HG02852 (cell line): Measurements from ENCODE around the gene TIGD1.
A peak's percentile ranks its signal among the peaks of the same experiment; 100 is the strongest.

Experiments used
- ATAC-seq: cut with Tn5 transposase; IDR thresholded peaks from one replicate; pipeline ENCODE4 v1.9.1; 2021; ENCODE audit warnings: mild to moderate bottlenecking, moderate library complexity; ENCODE audit not compliant: unreplicated experiment

Gene TIGD1

GRCh38 chr2:232550354-232551249 lies at the start of gene TIGD1, which contains the start of gene EIF4E2:
Gene TIGD1, minus strand, starts transcription at chr2:232550557. Its CDS starts 675 bp downstream, at chr2:232549882.
Gene EIF4E2, plus strand, starts transcription at chr2:232550689. Its CDS starts 36 bp downstream, at chr2:232550725.
- ATAC-seq, result peak; percentile 93

DNA sequence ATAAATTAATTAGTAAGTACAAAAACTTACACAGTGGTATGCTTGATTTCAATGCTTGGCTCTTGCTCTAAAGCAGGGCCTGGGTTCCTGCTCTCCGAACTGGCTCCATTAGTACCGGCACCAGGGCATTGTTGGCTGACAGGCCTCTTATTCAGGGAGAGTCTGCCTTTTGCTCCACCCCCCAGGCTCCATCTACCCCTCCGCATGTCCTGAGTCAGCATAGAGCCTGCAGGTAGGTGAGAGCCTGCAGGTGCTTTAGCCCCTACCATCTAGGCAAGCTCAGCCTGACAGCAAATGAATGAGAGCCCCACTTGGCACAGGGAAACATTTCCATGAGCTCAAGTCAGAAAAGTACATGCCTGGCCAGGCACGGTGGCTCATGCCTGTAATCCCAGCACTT lies 47.9 kb upstream of the TIGD1 start:
- no peak for ATAC-seq

DNA sequence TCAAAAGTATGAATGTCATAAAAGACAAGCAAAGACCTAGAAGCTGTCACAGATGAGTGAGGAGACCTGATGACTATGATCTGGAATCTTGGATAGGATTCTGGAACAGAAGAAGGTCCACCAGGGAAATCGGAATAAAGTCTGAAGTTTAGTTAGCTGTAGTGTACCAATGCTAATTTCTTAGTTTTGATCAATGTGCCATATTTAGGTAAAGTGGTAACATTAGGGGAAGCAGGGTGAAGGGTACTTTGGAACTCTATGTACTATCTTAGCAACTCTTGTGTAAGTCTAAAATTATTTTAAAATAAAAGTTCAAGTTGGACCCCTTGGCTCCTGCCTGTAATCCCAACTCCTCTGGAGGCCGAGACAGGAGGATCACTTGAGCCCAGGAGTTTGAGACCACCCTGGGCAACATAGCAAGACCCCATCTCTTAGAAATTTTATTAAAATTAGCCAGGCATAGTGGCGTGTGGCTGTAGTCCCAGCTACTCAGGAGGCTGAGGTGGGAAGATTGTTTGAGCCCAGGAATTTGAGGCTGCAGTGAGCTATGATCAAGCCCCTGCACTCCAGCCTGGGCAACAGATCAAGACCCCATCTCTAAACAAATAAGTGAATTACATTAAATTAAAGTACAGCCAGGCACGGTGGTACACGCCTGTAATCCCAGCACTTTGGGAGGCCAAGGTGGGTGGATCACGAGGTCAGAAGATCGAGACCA lies 47.2 kb upstream of the TIGD1 start:
- no peak for ATAC-seq

DNA sequence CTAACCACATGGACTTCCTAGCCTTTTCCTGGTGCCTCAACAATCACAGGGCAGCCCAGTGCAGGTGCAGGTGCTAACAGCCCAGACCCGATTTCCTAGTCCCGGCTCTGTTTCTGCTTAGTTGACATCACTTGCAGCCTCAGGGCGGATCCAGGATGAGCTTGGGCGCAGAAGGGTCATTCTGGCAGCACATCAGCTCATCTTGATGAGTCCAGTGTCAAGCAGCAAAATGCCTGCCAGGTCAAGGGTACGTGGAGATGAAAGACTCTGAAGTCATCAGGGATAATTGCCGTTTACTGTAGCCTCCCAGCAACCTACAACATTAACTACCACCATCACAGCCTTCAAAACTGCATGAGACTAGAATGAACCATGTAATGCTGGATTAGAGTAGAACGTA lies 43.6 kb upstream of the TIGD1 start:
- no peak for ATAC-seq

- no peak for ATAC-seq
Measured at GRCh38 chr2:232592772-232593395, 42.5 kb upstream of the TIGD1 start.

DNA sequence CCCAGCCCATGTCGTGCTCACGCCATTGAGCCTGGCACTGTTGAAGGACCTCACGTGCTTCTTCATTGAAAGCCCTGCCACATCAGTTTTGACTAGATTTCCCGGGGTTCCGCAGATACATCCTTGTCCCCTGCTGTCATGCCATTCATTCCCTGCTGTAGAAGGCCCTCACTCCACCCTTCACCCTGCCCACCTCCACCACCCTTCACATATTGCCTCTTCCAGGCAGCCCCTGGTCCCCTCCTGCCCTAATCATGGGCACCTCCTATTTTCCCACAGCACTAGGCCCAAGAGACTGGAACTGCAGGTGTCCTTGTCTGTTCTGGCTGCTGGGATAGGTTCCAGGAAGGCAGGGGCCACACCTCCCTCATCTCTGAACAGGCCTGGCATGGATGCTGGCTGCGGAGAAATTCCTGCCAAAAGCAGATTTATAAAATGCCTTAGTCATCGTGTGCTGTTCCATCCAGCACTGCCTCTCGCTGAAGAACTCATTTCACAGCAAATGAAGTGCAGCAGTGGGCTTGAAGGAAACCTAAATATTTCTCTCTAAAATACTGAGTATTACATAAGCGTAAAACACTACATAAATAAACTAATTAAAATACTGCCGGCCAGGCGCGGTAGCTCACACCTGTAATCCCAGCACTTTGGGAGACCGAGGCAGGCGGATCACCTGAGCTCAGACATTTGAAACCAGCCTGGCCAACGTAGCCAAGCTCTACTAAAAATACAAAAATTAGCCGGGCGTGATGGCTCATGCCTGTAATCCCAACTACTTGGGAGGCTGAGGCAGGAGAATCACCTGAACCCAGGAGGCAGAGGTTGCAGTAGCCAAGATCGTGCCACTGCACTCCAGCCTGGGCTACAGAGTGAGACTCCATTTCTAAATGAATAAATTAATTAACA lies 38.6 kb upstream of the TIGD1 start:
- no peak for ATAC-seq

DNA sequence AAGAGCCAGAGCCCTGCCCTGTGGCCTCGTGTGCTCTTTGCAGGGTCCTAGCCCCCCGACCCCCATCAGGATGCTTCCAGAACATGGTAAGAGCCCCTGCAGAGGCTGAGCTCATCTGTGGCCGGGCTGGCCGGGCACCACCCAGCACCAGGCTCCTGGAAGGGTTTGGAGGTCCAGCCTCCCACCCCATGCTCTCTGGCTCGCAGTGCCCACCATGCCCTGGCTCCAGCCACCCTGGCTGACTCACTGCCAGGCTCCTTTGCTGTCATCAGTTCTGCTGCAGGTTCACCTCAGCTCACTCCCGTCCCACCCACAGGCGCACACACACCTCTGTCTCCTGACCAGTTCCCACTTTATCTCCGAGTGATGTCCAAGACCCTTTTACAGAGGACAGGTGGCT lies 37.7 kb upstream of the TIGD1 start:
- no peak for ATAC-seq

DNA sequence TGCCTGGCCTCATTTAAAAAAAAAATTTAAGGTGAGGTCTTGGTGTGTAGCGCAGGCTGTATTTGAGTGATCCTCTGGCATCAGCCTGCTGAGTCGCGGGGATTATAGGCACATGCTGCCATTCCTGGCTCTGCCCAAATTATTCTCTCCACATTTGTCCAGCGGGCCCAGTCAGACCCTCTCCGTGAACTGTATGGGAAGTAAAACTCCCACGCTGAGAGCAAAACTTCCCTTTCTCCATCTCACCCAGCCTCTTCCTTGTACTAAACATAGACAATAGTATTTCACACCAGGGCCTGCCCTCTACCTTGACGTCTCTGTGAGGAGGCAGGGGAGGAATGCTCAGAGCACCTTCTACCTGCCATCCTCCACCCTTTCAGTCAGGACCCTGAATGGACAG lies 37.2 kb upstream of the TIGD1 start:
- no peak for ATAC-seq

GRCh38 chr2:232586943-232587505 lies 36.7 kb upstream of the TIGD1 start:
- ATAC-seq, result no peak

DNA sequence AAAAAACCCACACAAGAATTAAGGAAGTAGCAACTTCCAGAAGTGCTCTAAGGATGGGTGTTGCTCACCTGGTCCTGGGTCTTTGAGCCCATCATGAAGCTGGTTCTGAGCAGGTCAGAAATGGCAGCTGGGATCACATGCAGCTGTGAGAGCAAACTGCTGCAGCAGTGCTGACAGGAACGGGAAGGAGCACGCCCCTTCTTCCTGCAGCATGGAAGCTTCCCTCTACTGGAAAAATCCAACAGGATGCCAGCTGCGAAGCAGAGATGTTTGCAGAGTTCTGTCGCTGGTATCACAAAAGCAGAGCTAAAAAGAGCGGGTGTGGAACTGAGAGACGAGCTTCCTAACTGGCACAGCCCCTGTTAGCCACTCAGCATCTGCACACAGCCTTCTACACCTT lies 33.9 kb upstream of the TIGD1 start:
- ATAC-seq, result no peak

DNA sequence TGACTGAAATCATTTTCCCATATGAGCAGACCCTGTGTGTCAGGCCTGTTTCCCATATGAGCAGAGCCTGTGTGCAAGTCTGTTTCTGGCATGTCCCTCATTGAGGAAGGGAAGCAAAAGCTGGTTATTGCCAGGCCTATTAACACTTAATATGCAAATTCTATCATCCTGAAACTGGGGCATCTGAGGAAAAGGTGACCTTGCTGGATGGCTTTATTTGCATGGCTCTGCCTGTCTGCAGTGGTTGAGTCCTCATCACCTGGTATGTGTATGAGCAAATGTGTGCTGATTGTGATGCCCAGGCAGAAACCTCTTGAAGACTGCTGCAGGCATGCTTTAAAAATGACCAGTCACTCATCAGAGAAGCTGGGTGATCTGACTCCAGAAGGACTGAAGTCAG lies 31.4 kb upstream of the TIGD1 start:
- no peak for ATAC-seq

DNA sequence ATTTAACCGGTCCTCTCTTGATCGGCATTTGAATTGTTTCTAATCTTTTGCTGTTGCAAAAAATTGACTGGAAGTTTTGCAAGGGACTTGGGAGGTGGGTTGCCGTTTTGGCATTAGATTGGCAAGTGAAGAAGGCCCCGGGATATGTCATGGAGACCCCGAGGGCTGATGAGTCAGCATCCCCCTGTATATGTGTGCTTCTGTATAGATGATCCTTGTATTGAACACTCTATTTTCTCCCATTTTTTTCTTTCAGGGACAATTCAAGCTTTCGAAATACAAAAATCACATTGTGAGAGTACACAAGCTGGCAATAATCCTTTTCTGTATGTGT lies 30.3 kb upstream of the TIGD1 start:
- ATAC-seq, result no peak

GRCh38 chr2:232578626-232579025 lies 28.3 kb upstream of the TIGD1 start:
- no peak for ATAC-seq

GRCh38 chr2:232577841-232578240 lies 27.5 kb upstream of the TIGD1 start:
- ATAC-seq, result no peak

DNA sequence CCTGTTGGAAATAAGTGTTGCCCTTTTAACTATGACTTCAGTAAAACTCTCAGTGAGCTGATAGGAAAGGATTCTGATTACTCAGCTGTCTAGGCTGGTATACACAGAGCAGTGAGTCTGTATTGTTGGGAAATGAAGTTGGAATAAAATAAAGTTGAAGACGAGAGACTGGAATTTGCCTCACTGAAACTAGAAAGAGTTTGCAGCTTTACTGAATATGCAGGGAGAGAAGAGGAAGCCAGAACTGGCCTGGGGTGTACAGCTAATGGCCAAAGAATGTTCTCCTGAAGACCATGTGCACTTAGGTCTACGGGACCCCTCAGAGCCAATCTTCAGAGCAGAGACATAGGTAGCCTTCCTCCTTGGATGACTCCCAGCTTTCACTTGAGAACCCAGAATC lies 26.6 kb upstream of the TIGD1 start:
- no peak for ATAC-seq

- ATAC-seq, result no peak
Measured at GRCh38 chr2:232575404-232575746, 25.0 kb upstream of the TIGD1 start.

DNA sequence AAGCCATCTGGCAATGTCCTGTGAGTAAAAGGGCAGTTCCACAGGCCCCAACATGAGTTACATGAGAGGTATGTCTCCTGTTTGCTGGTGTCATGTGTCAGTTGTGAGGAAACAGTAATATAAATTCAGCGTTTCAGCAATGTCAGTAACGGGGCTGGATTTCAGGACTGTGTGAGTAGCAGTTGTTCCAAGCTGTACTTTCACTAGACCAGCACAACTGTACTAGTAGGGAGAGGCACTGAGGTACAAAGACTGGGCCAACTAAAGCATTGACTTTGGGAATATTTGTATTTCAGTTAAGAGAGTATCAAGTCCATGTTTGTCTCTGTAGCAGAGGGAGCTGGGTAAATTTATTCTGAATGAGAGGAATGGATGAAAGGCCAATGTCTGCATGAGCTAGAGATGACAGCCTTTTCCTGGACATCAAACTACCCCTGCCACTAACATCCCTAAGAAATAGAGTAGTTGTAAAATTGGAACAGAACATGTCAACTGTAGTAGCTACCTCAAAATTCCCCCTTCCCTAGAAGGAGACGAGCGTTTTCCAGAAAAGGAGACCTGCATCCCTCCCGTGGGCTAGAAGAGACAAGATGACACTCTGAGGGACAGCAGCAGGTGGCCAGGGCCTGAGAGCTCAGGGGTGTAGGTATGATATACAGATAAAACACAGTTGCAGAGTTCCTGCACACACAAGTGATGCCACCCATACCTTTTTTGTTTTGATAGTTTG lies 24.5 kb upstream of the TIGD1 start:
- no peak for ATAC-seq

DNA sequence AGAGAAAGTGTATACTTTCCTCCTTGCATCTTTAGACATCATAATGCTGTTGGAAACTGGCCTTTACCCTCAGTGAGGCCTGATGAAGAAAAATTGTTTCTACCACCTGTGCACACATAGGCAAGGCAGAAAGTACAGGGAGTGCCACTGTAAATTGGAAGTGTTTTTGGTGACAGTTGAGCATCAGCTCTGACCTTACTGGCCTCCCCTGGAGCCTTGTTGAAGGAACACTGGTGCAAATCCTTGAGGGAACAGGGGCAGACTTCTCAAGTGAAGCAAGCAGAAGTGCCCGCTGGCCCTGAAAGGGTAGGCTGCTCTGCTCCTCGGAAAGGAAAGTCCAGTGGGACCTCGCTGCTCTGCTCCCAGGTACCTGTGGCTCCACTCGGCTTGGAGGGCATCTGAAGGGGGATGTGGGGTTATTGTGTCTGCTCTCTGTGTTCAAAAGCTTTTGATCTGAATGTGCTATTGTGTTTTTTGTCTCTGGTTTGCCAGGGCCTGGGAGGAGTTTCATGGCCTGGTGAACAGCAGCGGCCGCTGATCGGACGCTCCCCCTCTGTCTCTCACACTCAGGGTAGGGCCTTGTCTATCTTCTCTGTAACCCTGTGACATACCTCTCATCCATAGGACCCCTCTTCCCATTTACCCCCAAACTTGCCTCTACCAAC lies 23.5 kb upstream of the TIGD1 start:
- no peak for ATAC-seq

DNA sequence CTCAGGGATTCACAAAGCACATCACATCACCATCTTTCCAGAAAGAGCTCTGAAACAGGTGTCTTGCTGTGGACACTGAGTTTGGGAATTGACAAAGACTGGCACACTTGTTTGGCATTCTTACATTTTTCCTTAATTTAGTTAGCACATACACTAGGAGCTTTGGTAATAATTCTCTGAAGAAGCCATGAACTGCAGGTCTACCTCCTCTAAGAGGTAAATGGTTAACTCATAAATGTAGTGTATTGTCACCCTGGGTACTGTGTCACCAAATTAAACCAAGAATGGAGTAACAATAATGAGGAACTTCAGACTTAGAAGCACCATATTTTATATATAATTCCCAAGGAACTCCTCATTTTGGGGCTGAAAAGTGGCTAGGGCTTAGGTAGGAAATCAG lies 22.7 kb upstream of the TIGD1 start:
- ATAC-seq, result no peak
